Natural killer cell (primary cell): ENCODE measurements around the gene ABHD3. TPM values are rescaled to one million over a fixed set of nuclear protein-coding genes. Genes with fewer than 3 reads are reported as not detected.
"Not testable (repeated sequence)": the region's sequence is repeated elsewhere in the genome, so short reads cannot be mapped to it uniquely, and the experiment has no call there.

Source experiments
- ATAC-seq, 3 donors: fragments of 150-1000 bp in 2 of 3; fragments of 200-7000 bp in 1 of 3; cut with Tn5 transposase; 1 replicate in 1 of 3; 2 replicates in 2 of 3; pipeline ENCODE4 v1.10.0; 2021; ENCODE audit warnings: mild to moderate bottlenecking in 2 of 3, moderate library complexity in 2 of 3
- DNase-seq, 2 donors: peaks; one replicate each; pipeline versions ENCODE4 v3.0.0 to v3.0.0-alpha.2; 2013 to 2021; ENCODE audit warnings: mixed read lengths in 1 of 2
- H3K27ac ChIP-seq: one replicate; pipeline ENCODE4 v1.5.1; 2013; ENCODE audit warnings: mild to moderate bottlenecking, low read length
- H3K27me3 ChIP-seq: one replicate; pipeline ENCODE4 v1.6.1; 2013; ENCODE audit warnings: low read length; ENCODE audit not compliant: control insufficient read depth, insufficient read depth
- H3K36me3 ChIP-seq: one replicate; pipeline ENCODE4 v1.6.1; 2013; ENCODE audit warnings: low read length; ENCODE audit not compliant: control insufficient read depth, insufficient read depth
- H3K4me1 ChIP-seq: one replicate; pipeline ENCODE4 v1.6.1; 2013; ENCODE audit warnings: low read length; ENCODE audit not compliant: control insufficient read depth, insufficient read depth
- H3K4me3 ChIP-seq: one replicate; pipeline ENCODE4 v1.5.1; 2013; ENCODE audit warnings: low read length
- H3K9me3 ChIP-seq: one replicate; pipeline ENCODE4 v1.6.1; 2013; ENCODE audit warnings: low read length; ENCODE audit not compliant: control insufficient read depth, insufficient read depth
- H3K27ac Mint-ChIP-seq, 2 donors: one replicate each; pipeline ENCODE4 v1.8.0; 2022; ENCODE audit warnings: mild to moderate bottlenecking in 2 of 2, mixed read lengths in 2 of 2, moderate library complexity in 1 of 2
- H3K27me3 Mint-ChIP-seq, 2 donors: one replicate each; pipeline ENCODE4 v1.8.0; 2022; ENCODE audit warnings: low read depth in 2 of 2, mixed read lengths in 2 of 2
- H3K36me3 Mint-ChIP-seq: one replicate; pipeline ENCODE4 v1.8.0; 2022; ENCODE audit warnings: mixed read lengths
- H3K4me1 Mint-ChIP-seq, 2 donors: one replicate each; pipeline ENCODE4 v1.8.0; 2022; ENCODE audit warnings: mixed read lengths in 2 of 2
- H3K4me3 Mint-ChIP-seq: one replicate; pipeline ENCODE4 v1.8.0; 2022; ENCODE audit warnings: mild to moderate bottlenecking, moderate library complexity, mixed read lengths
- H3K9me3 Mint-ChIP-seq, 2 donors: one replicate each; pipeline ENCODE4 v1.8.0; 2022; ENCODE audit warnings: mixed read lengths in 2 of 2
- CTCF ChIP-seq: fragments of 200-600 bp; IDR thresholded peaks from one replicate; pipeline ENCODE4 v1.8.0; 2022; ENCODE audit warnings: antibody characterized with exemption
- WGBS: methylation state at CpG from one replicate; pipeline ENCODE4 v1.1.7; 2013; ENCODE audit warnings: missing lambda C conversion rate; ENCODE audit not compliant: insufficient coverage; 5-methylcytosine and 5-hydroxymethylcytosine counted together
- intact Hi-C: fragments of 100-400 bp; cut with micrococcal nuclease; formaldehyde crosslinking; loops from one replicate; pipeline ENCODE4 v1.14.2; 2022
- total RNA-seq, 4 donors: library from RNA; stranded (reverse); fragments of 120-200 nt in 1 of 4; gene quantifications; one replicate each; pipeline versions ENCODE4 v1.2.3 to v1.2.4, GENCODE V29; 2013 to 2022

The ABHD3 gene
- total RNA-seq, 3 donors from 2014 or later (not counting 1 experiment from before 2014, with no cell fraction given), result 39.9 to 47.3 (median 45.0) TPM

- no peaks in the 10 kb centered on the region for H3K4me1 Mint-ChIP-seq
- peaks cover 0 to 4% of the 10 kb centered on the region in 2 donors for H3K27me3 Mint-ChIP-seq
- H3K4me3 ChIP-seq, result no peak overlapping the region
- no peaks in the 10 kb centered on the region for H3K9me3 ChIP-seq
- intact Hi-C loops, result no loop called here
- H3K27ac ChIP-seq, result no peak overlapping the region
- no peak overlapping the region for H3K27ac Mint-ChIP-seq
- H3K9me3 Mint-ChIP-seq, result no peaks in the 10 kb centered on the region
- H3K4me3 Mint-ChIP-seq, result no peak overlapping the region
- DNase-seq (no peak), ATAC-seq (no peak)
- H3K4me1 ChIP-seq, result no peaks in the 10 kb centered on the region
- H3K27me3 ChIP-seq, result no peaks in the 10 kb centered on the region
- H3K36me3 ChIP-seq, result no peaks in the 10 kb centered on the region
- 90% methylated on average over 2 of the region's 2 CpGs for WGBS
- no peak for TF ChIP-seq CTCF
- H3K36me3 Mint-ChIP-seq, result no peaks in the 10 kb centered on the region
Measured at GRCh38 chr18:21727702-21728101, 23.1 kb upstream of the ABHD3 start.

GRCh38 chr18:21725201-21725600 is 20.6 kb upstream of the ABHD3 start:
- Histone ChIP-seq H3K36me3 (no peaks in the 10 kb centered on the region), H3K4me3 (no peak overlapping the region), H3K27ac (no peak overlapping the region), H3K4me1 (no peaks in the 10 kb centered on the region), H3K9me3 (no peaks in the 10 kb centered on the region), H3K27me3 (no peaks in the 10 kb centered on the region)
- Mint-ChIP-seq H3K27ac (no peak overlapping the region), H3K36me3 (no peaks in the 10 kb centered on the region), H3K4me3 (no peak overlapping the region), H3K4me1 (no peaks in the 10 kb centered on the region), H3K27me3 (no peaks in the 10 kb centered on the region), H3K9me3 (no peaks in the 10 kb centered on the region)
- TF ChIP-seq CTCF, result no peak
- no peak for ATAC-seq
- intact Hi-C loops, result no loop called here
- DNase-seq, result no peak
- WGBS, result 100% methylated on average over 2 of the region's 4 CpGs

GRCh38 chr18:21722687-21723086 is 18.1 kb upstream of the ABHD3 start:
- Histone ChIP-seq H3K4me1 (no peaks in the 10 kb centered on the region), H3K4me3 (no peak overlapping the region), H3K9me3 (no peaks in the 10 kb centered on the region), H3K36me3 (no peaks in the 10 kb centered on the region), H3K27ac (no peak overlapping the region), H3K27me3 (no peaks in the 10 kb centered on the region)
- TF ChIP-seq CTCF, result no peak
- H3K9me3 Mint-ChIP-seq, result no peaks in the 10 kb centered on the region
- ATAC-seq (no peak), DNase-seq (no peak)
- H3K4me3 Mint-ChIP-seq, result no peak overlapping the region
- H3K27me3 Mint-ChIP-seq, result peaks cover 0 to 7% of the 10 kb centered on the region in 2 donors
- WGBS, result no CpG with 5 or more reads among the region's 2 CpGs
- no peaks in the 10 kb centered on the region for H3K4me1 Mint-ChIP-seq
- intact Hi-C loops, result no loop called here
- H3K36me3 Mint-ChIP-seq, result no peaks in the 10 kb centered on the region
- H3K27ac Mint-ChIP-seq, result no peak overlapping the region

- no peak for ATAC-seq
- H3K4me1 ChIP-seq, result no peaks in the 10 kb centered on the region
- Mint-ChIP-seq H3K4me3 (no peak overlapping the region), H3K27me3 (peaks cover 4 to 38% of the 10 kb centered on the region in 2 donors), H3K4me1 (no peaks in the 10 kb centered on the region), H3K36me3 (peaks cover 13% of the 10 kb centered on the region), H3K9me3 (no peaks in the 10 kb centered on the region), H3K27ac (no peak overlapping the region)
- DNase-seq, result no peak
- H3K9me3 ChIP-seq, result no peaks in the 10 kb centered on the region
- H3K27ac ChIP-seq, result no peak overlapping the region
- 100% methylated on average over 1 of the region's 1 CpG for WGBS
- intact Hi-C loops, result no loop called here
- no peak for TF ChIP-seq CTCF
- no peak overlapping the region for H3K4me3 ChIP-seq
- no peaks in the 10 kb centered on the region for H3K36me3 ChIP-seq
- H3K27me3 ChIP-seq, result no peaks in the 10 kb centered on the region
Measured at GRCh38 chr18:21714474-21714873, 9.9 kb upstream of the ABHD3 start.

GRCh38 chr18:21707130-21707529 is 2.6 kb upstream of the ABHD3 start:
- H3K4me1 Mint-ChIP-seq, result peaks cover 23 to 26% of the 10 kb centered on the region in 2 donors
- DNase-seq, H3K36me3 Mint-ChIP-seq, H3K27me3 ChIP-seq, H3K4me3 Mint-ChIP-seq, intact Hi-C loops, H3K27me3 Mint-ChIP-seq, H3K4me3 ChIP-seq, H3K27ac Mint-ChIP-seq, H3K36me3 ChIP-seq, H3K9me3 ChIP-seq, H3K27ac ChIP-seq, ATAC-seq, H3K9me3 Mint-ChIP-seq, H3K4me1 ChIP-seq: not testable (repeated sequence)
- WGBS, result 89% methylated on average over 7 of the region's 7 CpGs
